CD4-positive, alpha-beta memory T cell (primary cell): ENCODE results near the gene MT1F. TPM values are rescaled to one million over a fixed set of nuclear protein-coding genes. Genes with fewer than 3 reads are reported as not detected.

ENCODE experiments used
- CTCF ChIA-PET: fragments of 350-600 bp; sonication (Branson Sonifier 250); formaldehyde crosslinking; loops from one replicate; lab custom pipeline; 2021; ENCODE audit warnings: inconsistent platforms; ENCODE audit not compliant: partially characterized antibody; lab: Charles Lee
- POLR2A ChIA-PET: fragments of 350-600 bp; sonication (Branson Sonifier 250); formaldehyde crosslinking; loops from one replicate; lab custom pipeline; 2021; ENCODE audit not compliant: partially characterized antibody; lab: Charles Lee
- DNase-seq, 5 donors: peaks; one replicate each; pipeline versions ENCODE4 v3.0.0 to v3.0.0-alpha.2; 2020 to 2022; ENCODE audit warnings: mixed read lengths in 1 of 5
- H3K27ac ChIP-seq: one replicate; pipeline ENCODE4 v1.7.0; 2013; ENCODE audit warnings: low read depth, low read length
- H3K27me3 ChIP-seq: 2 replicates; pipeline ENCODE4 v1.7.0; 2013; ENCODE audit warnings: mild to moderate bottlenecking, low read length, moderate library complexity; ENCODE audit not compliant: insufficient read depth
- H3K36me3 ChIP-seq: 2 replicates; pipeline ENCODE4 v1.7.0; 2013; ENCODE audit warnings: mild to moderate bottlenecking, low read length, moderate library complexity; ENCODE audit not compliant: insufficient read depth
- H3K4me1 ChIP-seq: 2 replicates; pipeline ENCODE4 v1.7.0; 2013; ENCODE audit warnings: mild to moderate bottlenecking, low read length, moderate library complexity; ENCODE audit not compliant: insufficient read depth
- H3K4me3 ChIP-seq, 2 donors: one replicate each; pipeline ENCODE4 v1.7.0; 2013; ENCODE audit warnings: low read length in 2 of 2, mild to moderate bottlenecking in 1 of 2
- H3K9me3 ChIP-seq, 2 donors: one replicate each; pipeline ENCODE4 v1.7.0; 2013; ENCODE audit warnings: low read length in 2 of 2, control low read depth in 1 of 2; ENCODE audit not compliant: control insufficient read depth in 1 of 2
- H3K27ac Mint-ChIP-seq, 7 donors: one replicate each; pipeline ENCODE4 v1.8.0; 2020 to 2021; ENCODE audit warnings: mixed read lengths in 7 of 7, mild to moderate bottlenecking in 6 of 7, inconsistent platforms in 3 of 7, moderate library complexity in 3 of 7
- H3K27me3 Mint-ChIP-seq, 2 donors: one replicate each; pipeline ENCODE4 v1.8.0; 2020 to 2021; ENCODE audit warnings: mixed read lengths in 2 of 2
- H3K36me3 Mint-ChIP-seq, 2 donors: one replicate each; pipeline ENCODE4 v1.8.0; 2020 to 2021; ENCODE audit warnings: mixed read lengths in 2 of 2, inconsistent platforms in 1 of 2, mild to moderate bottlenecking in 1 of 2
- H3K4me1 Mint-ChIP-seq, 4 donors: one replicate each; pipeline ENCODE4 v1.8.0; 2020 to 2021; ENCODE audit warnings: mixed read lengths in 4 of 4, mild to moderate bottlenecking in 1 of 4
- H3K4me3 Mint-ChIP-seq, 8 donors: one replicate each; pipeline ENCODE4 v1.8.0; 2020 to 2021; ENCODE audit warnings: mixed read lengths in 8 of 8, mild to moderate bottlenecking in 7 of 8, moderate library complexity in 6 of 8, inconsistent platforms in 3 of 8
- H3K9me3 Mint-ChIP-seq, 8 donors: one replicate each; pipeline ENCODE4 v1.8.0; 2020 to 2021; ENCODE audit warnings: mixed read lengths in 8 of 8, mild to moderate bottlenecking in 5 of 8, inconsistent platforms in 3 of 8, moderate library complexity in 1 of 8
- intact Hi-C: fragments of 100-400 bp; cut with micrococcal nuclease; formaldehyde crosslinking; loops from one replicate; pipeline ENCODE4 v1.15.1; 2023
- polyA plus RNA-seq, 2 donors: library from polyadenylated mRNA; unstranded; fragments of 300-500 nt; fragmentation: Illumina TruSeq; gene quantifications; one replicate each; pipeline ENCODE4 v1.2.3, GENCODE V29; 2021
- total RNA-seq, 2 experiments: library from RNA; stranded (reverse); gene quantifications; one replicate each; pipeline ENCODE4 v1.2.3, GENCODE V29; 2021

MT1F gene
- total and polyA plus RNA-seq, 4 experiments from 2014 or later, result 8.3 to 28.9 (median 12.5) TPM

GRCh38 chr16:56690420-56691122 lies 32.8 kb downstream of the MT1F start:
- CTCF ChIA-PET, result no interaction called here

DNA sequence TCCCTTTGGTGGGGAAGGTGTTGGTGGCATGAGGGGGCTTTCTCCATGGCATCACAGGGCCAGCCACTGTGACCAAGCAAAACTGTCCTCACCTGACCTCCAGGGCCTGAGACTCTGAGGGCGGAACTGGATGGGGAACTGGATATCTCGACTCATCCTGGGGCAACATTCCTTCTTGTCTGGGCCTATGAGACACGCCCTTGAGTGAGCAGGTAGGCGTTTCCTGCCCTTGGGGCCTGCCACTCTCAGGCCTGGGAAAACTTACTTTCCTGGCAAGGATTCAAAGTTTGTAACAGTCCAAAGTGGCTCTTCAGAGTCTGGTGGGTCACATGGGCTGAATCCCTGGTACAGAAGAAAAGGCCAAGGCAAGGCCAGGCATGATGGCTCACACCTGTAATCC lies 34.1 kb downstream of the MT1F start:
- Histone ChIP-seq H3K4me1 (no peaks in the 10 kb centered on the region), H3K4me3 (no peak overlapping the region), H3K27ac (no peak overlapping the region), H3K36me3 (no peaks in the 10 kb centered on the region), H3K9me3 (no peaks in the 10 kb centered on the region), H3K27me3 (no peaks in the 10 kb centered on the region)
- ChIA-PET POLR2A (no interaction called here), CTCF (interaction anchor here (1.6 kb wide), 1 partner anchor 10 kb away, joined by 5 read pairs; no protein-coding TSS in a partner anchor)
- no peak overlapping the region for H3K4me3 Mint-ChIP-seq
- DNase-seq, result no peak
- intact Hi-C loops, result no loop called here
- H3K27me3 Mint-ChIP-seq, result no peaks in the 10 kb centered on the region
- H3K36me3 Mint-ChIP-seq, result peaks cover 0 to under 1% of the 10 kb centered on the region in 2 donors
- no peaks in the 10 kb centered on the region for H3K4me1 Mint-ChIP-seq
- H3K27ac Mint-ChIP-seq, result no peak overlapping the region
- peaks cover 0 to 2% (median 0%) of the 10 kb centered on the region in 8 donors for H3K9me3 Mint-ChIP-seq

More at GRCh38 chr16:56690420-56691122, 32.8 kb downstream of the MT1F start:
- peaks cover 2 to 9% of the 10 kb centered on the region in 2 donors for H3K36me3 Mint-ChIP-seq
- peaks cover 0 to 4% (median 1%) of the 10 kb centered on the region in 8 donors for H3K9me3 Mint-ChIP-seq
- H3K27me3 Mint-ChIP-seq, result no peaks in the 10 kb centered on the region
- Histone ChIP-seq H3K4me1 (no peaks in the 10 kb centered on the region), H3K27me3 (no peaks in the 10 kb centered on the region), H3K36me3 (no peaks in the 10 kb centered on the region), H3K27ac (no peak overlapping the region), H3K4me3 (no peak overlapping the region), H3K9me3 (no peaks in the 10 kb centered on the region)
- intact Hi-C loops, result no loop called here
- H3K4me3 Mint-ChIP-seq, result no peak overlapping the region
- DNase-seq, result no peak
- H3K4me1 Mint-ChIP-seq, result no peaks in the 10 kb centered on the region
- POLR2A ChIA-PET, result no interaction called here
- H3K27ac Mint-ChIP-seq, result no peak overlapping the region

GRCh38 chr16:56695246-56695645 lies 37.5 kb downstream of the MT1F start:
- ChIA-PET CTCF (interaction anchor here (0.9 to 2.0 kb wide), 3 partner anchors 118 to 132 kb away, joined by 3 to 6 read pairs (median 4); no protein-coding TSS in a partner anchor), POLR2A (interaction anchor here (1.0 kb wide), 1 partner anchor 13 kb away, joined by 4 read pairs; no protein-coding TSS in a partner anchor)
- H3K4me3 Mint-ChIP-seq, result no peak overlapping the region
- Histone ChIP-seq H3K27ac (no peak overlapping the region), H3K27me3 (no peaks in the 10 kb centered on the region), H3K4me3 (no peak overlapping the region), H3K4me1 (no peaks in the 10 kb centered on the region), H3K36me3 (no peaks in the 10 kb centered on the region), H3K9me3 (no peaks in the 10 kb centered on the region)
- intact Hi-C loops, result no loop called here
- H3K4me1 Mint-ChIP-seq, result no peaks in the 10 kb centered on the region
- H3K9me3 Mint-ChIP-seq, result peaks cover 0 to 7% (median 2%) of the 10 kb centered on the region in 8 donors
- no peak overlapping the region for H3K27ac Mint-ChIP-seq
- no peak for DNase-seq
- no peaks in the 10 kb centered on the region for H3K36me3 Mint-ChIP-seq
- H3K27me3 Mint-ChIP-seq, result no peaks in the 10 kb centered on the region

DNA sequence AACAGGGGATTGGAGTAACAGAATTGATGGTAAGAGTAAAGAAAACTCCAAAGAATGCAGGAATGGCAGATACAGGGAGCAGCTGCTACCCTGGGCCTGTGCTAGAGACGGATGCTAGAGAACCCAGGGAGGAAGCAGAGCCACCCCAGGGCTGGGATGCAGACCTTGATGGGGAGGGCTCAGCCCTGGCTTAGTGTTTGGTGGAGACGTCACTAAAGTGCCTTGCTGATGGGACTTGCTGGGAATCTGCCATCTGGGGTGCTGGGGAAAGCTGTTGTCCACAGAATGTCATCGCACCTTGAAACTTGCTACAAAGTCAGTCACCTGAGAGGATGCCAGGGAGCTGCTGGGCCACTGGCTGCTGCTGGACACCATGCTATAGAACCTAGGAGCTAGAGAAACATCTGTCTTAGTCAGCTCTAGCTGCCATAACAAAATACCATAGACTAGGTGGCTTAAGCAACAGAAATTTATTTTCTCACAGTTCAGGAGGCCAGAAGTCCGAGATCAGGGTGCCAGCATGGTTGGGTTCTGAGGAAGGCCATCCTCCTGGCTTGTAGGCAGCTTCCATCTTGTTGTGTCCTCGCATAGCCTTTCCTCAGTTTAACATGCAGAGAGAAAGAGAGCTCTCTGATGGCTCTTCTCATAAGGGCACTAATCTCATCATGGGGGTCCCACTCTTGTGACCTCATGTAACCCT lies 39.8 kb downstream of the MT1F start:
- H3K4me3 ChIP-seq, result no peak overlapping the region
- Mint-ChIP-seq H3K9me3 (peaks cover 0 to 7% (median 2%) of the 10 kb centered on the region in 8 donors), H3K36me3 (no peaks in the 10 kb centered on the region), H3K27me3 (no peaks in the 10 kb centered on the region), H3K4me1 (peaks cover 7 to 8% (median 8%) of the 10 kb centered on the region in 4 donors), H3K27ac (peak overlapping the region in 1 of 7 donors; percentile 57), H3K4me3 (peak overlapping the region in 1 of 8 donors; percentile 18)
- no peaks in the 10 kb centered on the region for H3K9me3 ChIP-seq
- CTCF ChIA-PET, result interaction anchor here (0.7 to 2.0 kb wide), 3 partner anchors 54 to 121 kb away, joined by 3 to 10 read pairs (median 6); no protein-coding TSS in a partner anchor
- no peak overlapping the region for H3K27ac ChIP-seq
- H3K4me1 ChIP-seq, result peaks cover 7% of the 10 kb centered on the region
- POLR2A ChIA-PET, result no interaction called here
- H3K36me3 ChIP-seq, result no peaks in the 10 kb centered on the region
- intact Hi-C loops, result no loop called here
- no peaks in the 10 kb centered on the region for H3K27me3 ChIP-seq
- no peak for DNase-seq

DNA sequence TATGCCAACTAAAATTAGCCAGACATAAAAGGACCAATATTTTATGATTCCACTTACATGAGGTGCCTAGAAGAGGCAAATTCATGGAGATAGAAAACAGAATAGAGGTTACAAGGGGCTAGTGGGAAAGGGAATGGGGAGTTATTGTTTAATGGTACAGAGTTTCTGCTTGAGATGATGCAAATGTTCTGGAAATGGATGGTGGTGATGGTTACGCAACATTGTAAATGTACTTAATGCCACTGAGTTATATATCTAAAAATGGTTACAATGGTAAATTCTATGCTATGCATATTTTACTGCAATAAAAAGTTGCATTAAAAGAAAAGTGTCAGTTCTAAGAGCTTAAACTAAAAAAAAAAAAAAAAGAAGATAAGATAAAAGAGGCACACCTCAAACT lies 42.4 kb downstream of the MT1F start:
- no peaks in the 10 kb centered on the region for H3K36me3 ChIP-seq
- POLR2A ChIA-PET, result interaction anchor here (2.6 to 2.9 kb wide), 2 partner anchors 18 to 92 kb away, joined by 16 to 22 read pairs; partner anchors contain the start of genes MT1X and MT2A
- no peaks in the 10 kb centered on the region for H3K9me3 ChIP-seq
- peak overlapping the region in 3 of 7 donors; percentile 6 to 66 (median 66) for H3K27ac Mint-ChIP-seq
- no peaks in the 10 kb centered on the region for H3K27me3 ChIP-seq
- no peak overlapping the region for H3K4me3 Mint-ChIP-seq
- H3K27me3 Mint-ChIP-seq, result no peaks in the 10 kb centered on the region
- CTCF ChIA-PET, result interaction anchor here (0.7 to 4.4 kb wide), 10 partner anchors 10 to 186 kb away, joined by 3 to 150 read pairs (median 26); partner anchors contain the start of gene MT2A
- intact Hi-C loops, result no loop called here
- peaks cover 7 to 8% (median 8%) of the 10 kb centered on the region in 4 donors for H3K4me1 Mint-ChIP-seq
- no peak overlapping the region for H3K27ac ChIP-seq
- no peak overlapping the region for H3K4me3 ChIP-seq
- H3K9me3 Mint-ChIP-seq, result peaks cover 0 to 7% (median 2%) of the 10 kb centered on the region in 8 donors
- DNase-seq, result no peak
- H3K4me1 ChIP-seq, result peaks cover 7% of the 10 kb centered on the region
- no peaks in the 10 kb centered on the region for H3K36me3 Mint-ChIP-seq

- H3K4me1 ChIP-seq, result peaks cover 7% of the 10 kb centered on the region
- Mint-ChIP-seq H3K27me3 (no peaks in the 10 kb centered on the region), H3K4me3 (no peak overlapping the region), H3K36me3 (no peaks in the 10 kb centered on the region), H3K9me3 (peaks cover 0 to 7% (median 2%) of the 10 kb centered on the region in 8 donors), H3K4me1 (peaks cover 7 to 8% (median 8%) of the 10 kb centered on the region in 4 donors), H3K27ac (no peak overlapping the region)
- H3K27ac ChIP-seq, result no peak overlapping the region
- no peak overlapping the region for H3K4me3 ChIP-seq
- ChIA-PET POLR2A (interaction anchor here (1.5 to 2.9 kb wide), 6 partner anchors 18 to 187 kb away, joined by 4 to 22 read pairs (median 13); partner anchors contain the start of genes MT1X and MT2A), CTCF (interaction anchor here (0.7 to 4.4 kb wide), 15 partner anchors 9 to 187 kb away, joined by 3 to 150 read pairs (median 11); partner anchors contain the start of gene MT2A)
- H3K36me3 ChIP-seq, result no peaks in the 10 kb centered on the region
- no peak for DNase-seq
- no peaks in the 10 kb centered on the region for H3K9me3 ChIP-seq
- no peaks in the 10 kb centered on the region for H3K27me3 ChIP-seq
- intact Hi-C loops, result no loop called here
Observed at GRCh38 chr16:56700631-56701030, 42.9 kb downstream of the MT1F start.
